GM18907 (cell line): ENCODE measurements around the gene AQP6.

Experiments used
- ATAC-seq: cut with Tn5 transposase; IDR thresholded peaks from one replicate; pipeline ENCODE4 v1.9.1; 2021; ENCODE audit warnings: mild to moderate bottlenecking, moderate library complexity; ENCODE audit not compliant: unreplicated experiment

Gene AQP6

GRCh38 chr12:49972641-49973360 is at the start of gene AQP6:
AQP6 (plus strand) TSS chr12:49972947; CDS start chr12:49973174, 227 bp downstream.
- ATAC-seq, result no peak

- ATAC-seq, result no peak
Measured at GRCh38 chr12:49923035-49923644, 49.6 kb upstream of the AQP6 start.

DNA sequence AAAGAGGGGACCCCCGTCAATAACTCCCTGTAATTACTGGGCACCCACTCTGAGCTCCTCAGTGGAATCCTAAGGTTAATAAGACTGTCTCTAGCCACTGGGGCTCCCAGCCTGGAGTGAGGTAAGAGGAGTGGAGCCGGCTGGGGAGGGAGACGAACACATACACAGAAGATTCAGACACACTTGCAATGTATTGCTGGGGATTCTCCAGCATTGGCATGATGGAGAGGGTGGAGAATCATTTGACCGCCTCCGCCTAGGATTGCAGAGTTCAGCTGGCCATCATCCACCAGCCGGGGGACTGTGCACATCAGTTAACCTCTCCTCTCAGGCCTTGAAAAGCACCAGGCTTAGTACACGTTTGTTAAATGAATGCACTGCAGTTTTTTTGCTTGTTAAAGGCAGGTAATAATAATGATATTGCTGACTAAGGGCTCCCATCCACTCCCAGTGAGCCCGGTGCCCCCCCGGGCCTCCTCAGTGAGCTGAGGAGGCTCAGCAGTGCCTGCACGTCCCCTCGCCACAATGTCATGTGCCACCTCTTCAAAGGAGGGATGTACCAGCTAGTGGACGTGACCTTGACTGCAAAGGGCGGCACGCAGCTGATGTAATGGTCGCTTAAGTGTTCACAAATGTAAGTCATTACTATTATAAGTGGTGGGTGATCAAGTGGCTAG is 48.7 kb upstream of the AQP6 start:
- no peak for ATAC-seq

DNA sequence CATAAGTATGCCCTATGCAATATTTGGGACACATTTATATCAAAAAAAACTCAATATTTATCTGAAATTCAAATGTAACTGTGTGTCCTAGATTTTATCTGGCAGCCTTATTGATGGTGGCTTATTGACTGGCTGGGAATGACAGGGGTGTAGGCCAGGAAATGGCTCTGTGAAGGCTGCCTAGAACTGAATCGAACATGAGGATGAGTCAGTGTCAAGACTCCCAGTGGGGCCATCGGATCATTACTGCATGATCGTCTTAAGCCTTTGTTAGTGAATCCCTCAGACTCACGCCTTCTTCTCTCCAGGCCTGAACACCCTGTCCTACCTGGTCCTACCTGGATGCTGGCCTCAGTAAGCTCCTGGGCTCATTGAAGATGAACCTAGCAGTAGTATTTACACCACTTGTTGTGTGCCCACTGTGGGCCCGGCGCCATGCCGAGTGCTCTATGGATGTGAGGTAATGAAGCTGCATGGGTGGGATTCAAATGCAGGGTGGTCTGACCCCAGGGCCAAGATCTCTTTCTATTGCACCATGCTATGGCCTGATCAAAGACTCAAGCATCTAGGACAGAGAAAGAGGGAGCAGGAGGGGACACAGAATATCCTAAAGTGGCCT is 48.0 kb upstream of the AQP6 start:
- no peak for ATAC-seq

DNA sequence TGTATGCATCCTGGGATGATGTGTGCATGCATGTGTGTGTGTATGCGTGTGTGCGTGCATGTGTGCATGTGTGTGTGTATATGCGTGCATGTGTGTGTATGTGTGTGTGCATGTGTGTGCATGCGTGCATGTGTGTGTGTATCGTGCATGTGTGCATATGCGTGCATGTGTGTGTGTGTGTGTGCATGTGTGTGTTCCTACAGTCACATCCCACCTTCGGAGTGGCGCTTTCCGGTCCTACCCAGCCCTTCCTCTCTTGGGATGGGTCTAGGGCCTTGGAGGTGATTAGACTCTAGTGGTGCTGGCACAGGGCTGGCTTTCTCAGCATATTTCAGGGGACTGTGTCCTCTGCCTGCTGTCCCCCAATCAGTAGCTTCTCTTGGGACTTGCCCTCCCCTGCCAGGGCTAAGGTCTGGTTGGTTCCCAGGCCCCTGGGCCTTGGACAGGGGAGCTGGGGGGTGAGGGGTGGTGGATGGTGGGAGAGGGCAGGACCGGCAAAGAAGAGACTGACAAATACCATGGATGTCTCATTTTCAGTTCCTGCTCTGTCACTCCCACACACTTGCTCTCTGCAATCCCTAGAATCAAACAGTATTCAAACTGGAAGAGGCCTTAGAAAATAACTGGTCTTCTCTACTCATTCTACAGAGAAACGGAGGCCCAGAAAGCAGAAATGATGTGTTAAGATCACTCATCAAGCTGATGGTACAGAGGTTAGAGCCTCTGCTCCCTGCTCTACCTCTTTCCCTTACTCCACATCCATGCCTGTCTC is 47.1 kb upstream of the AQP6 start:
- ATAC-seq, result no peak

DNA sequence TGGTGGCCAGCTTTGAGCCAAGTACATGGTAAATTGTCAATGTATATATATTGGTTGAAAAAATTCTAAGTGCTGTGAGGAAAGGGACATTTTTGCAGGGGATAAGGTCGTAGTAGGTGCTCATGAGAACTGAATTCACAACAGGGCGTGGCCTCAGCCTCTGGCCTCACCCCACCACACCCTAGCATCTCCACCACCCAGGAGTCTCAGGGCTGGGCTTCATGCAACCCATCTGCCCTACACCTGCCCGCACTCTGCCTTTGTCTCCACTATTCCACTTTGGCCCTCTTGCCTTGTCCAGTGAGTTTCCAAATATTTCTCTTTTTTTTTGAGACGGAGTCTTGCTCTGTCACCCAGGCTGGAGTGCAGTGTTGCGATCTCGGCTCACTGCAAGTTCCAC is 44.3 kb upstream of the AQP6 start:
- no peak for ATAC-seq

GRCh38 chr12:49929581-49929980 is 43.2 kb upstream of the AQP6 start:
- no peak for ATAC-seq

GRCh38 chr12:49930515-49931288 is 42.0 kb upstream of the AQP6 start:
- ATAC-seq, result no peak

- no peak for ATAC-seq
Measured at GRCh38 chr12:49932023-49932422, 40.7 kb upstream of the AQP6 start.

GRCh38 chr12:49932533-49933130 is 40.1 kb upstream of the AQP6 start:
- no peak for ATAC-seq

- no peak for ATAC-seq
Measured at GRCh38 chr12:49933796-49934195, 39.0 kb upstream of the AQP6 start.

DNA sequence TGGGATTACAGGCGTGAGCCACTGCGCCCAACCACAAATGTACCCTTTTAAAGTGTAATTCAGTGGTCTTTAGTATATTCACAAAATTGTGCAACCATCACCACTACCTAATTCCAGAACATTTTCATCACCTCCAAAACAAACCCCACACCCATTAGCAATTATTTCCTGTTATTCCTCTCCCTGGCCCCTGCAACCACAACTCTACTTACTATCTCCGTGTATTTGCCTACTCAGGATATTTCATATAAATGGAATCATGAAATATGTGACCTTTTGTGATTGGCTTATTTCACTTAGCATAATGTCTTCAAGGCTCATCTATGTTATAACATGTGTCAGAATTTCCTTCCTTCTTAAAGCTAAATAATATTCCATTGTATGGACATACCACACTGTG is 38.2 kb upstream of the AQP6 start:
- ATAC-seq, result no peak

DNA sequence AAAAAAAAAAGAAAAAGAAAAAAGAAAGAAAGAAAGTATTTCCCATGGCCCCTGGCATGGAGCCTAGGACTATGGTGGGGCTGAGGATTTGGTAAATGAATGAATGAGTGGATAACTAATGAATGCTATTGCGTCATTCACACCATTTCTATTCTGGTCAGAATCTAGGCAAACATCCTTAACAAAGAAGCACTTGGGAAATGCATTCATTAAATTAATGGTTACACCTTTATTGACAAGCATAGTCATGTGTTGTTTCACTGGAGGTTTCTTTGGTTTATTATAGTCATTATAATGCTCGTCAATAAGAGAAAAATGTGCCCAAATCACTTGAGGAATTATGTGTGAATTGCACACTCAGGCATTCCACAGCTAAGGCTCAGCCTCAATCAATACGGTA is 35.8 kb upstream of the AQP6 start:
- no peak for ATAC-seq

GRCh38 chr12:49937639-49938300 is 35.0 kb upstream of the AQP6 start:
- ATAC-seq, result no peak

DNA sequence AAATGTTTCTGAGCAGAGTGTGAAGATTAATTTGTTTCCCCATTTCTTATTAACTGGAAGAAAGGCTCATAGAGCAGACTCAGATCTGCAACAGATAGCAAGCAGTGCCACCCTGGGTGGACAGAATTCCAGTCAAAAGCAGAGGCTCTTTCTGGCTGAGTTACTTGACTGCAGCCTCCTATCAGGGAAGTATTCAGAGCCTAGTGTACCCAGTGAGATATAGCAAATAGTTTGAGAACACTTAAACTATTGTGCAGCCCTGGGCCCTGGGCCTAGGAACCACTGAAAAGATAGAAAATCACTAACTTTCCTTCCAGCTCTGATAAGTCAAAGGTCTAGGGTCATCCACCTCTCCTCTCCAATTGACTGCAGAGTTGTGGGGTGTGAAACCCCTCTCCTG is 33.4 kb upstream of the AQP6 start:
- no peak for ATAC-seq

DNA sequence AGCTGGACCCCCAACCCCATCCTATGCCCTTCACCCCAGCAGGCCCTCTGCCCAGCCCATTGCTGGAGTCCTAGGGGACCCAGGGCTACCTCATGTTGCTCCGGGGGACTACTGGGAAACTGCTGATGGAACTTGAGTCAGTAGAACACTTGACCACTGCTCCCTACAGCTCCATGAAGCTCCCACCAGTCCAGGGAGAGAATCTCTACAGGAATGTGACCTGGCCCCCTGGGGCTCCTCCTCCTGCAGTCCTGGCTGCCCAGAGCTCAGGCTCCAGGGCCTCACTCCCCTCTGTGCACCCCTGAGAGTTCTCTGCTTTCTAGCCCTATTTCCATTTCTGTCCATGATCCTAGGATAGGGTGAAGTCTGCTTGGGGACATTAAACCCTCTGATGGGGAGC is 33.0 kb upstream of the AQP6 start:
- no peak for ATAC-seq

DNA sequence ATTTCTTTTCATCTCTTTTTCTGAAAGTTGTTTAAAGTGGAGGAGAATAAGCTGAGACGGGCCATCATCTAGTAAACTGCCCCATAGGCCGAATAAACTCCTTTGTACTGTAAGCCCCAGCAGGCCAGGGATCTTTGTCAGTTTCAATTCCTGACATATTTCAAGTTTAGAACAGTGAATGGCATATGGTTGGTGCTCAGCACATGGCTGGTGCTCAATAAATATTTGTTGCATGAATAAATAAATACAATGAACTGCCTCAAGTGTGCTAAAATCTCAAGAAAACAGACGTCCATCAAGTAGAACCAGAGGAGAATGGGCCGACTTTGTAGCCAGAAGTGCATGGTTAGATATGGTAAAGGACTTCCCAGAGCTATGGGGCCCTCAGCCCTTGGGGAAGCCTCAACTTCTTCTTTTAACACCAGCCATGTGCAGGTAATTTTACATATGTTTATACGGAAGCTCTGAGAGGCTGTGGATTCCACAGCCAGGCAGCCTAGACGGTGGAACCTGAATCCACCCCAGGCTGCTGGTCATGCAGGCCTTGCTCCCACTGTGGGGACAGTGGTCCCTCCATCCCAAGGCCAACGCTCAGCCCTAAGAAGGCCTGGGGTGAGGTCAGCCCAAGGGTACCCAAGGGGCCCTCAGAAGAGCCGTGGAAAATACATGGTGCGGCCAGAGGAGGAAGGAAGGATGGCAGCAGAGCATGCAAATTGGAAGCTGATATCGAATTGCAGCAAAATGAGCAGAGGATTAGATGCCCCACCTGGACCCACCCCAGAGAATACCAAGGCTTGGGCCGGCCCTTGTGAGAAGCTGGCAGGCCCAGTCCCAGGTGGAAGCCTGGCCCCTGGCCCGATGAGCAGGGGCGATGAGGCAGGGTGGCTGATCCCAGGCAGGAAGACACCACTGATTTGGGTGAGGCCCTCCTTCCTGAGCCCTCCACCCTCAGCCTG is 30.9 kb upstream of the AQP6 start:
- ATAC-seq, result no peak

DNA sequence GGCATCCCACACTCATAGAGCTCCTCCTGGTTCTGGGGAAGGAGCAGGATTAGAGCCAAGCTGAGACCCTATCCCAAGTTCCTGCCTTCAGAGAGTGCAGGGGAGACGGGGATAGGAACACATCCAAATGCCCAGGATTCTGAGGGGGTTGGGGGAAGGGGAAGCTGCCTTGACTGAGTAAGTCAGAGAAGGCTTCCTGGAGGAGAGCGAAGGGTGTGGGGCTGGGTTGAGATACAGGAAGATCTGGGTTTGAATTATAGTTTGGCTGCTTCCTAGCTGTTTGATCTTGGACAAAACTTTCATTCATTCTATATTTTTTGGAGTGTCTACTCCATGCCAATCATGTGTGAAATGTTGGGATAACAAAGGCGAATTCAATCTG is 30.2 kb upstream of the AQP6 start:
- ATAC-seq, result no peak
